PC-9 (cell line): ENCODE results near the gene FBXL15.

Experiments used
- CTCF ChIP-seq: fragments of 200-600 bp; sonication (generic); conservative IDR thresholded peaks from 2 replicates; pipeline ENCODE4 v1.6.1; 2017; ENCODE audit warnings: mixed run types, antibody characterized with exemption, mild to moderate bottlenecking, moderate library complexity
- EZH2 ChIP-seq: fragments of 200-600 bp; sonication (generic); IDR thresholded peaks from 2 replicates; pipeline ENCODE4 v1.8.0; 2017; ENCODE audit warnings: antibody characterized with exemption, low read depth

GRCh38 chr10:102398172-102399020 lies 22.2 kb upstream of the FBXL15 start:
- no peak for TF ChIP-seq CTCF
- TF ChIP-seq EZH2: no peak
